ENCODE data around the gene THADA.
"Not testable (repeated sequence)": the region's sequence is repeated elsewhere in the genome, so short reads cannot be mapped to it uniquely, and the experiment has no call there.

THADA gene

DNA sequence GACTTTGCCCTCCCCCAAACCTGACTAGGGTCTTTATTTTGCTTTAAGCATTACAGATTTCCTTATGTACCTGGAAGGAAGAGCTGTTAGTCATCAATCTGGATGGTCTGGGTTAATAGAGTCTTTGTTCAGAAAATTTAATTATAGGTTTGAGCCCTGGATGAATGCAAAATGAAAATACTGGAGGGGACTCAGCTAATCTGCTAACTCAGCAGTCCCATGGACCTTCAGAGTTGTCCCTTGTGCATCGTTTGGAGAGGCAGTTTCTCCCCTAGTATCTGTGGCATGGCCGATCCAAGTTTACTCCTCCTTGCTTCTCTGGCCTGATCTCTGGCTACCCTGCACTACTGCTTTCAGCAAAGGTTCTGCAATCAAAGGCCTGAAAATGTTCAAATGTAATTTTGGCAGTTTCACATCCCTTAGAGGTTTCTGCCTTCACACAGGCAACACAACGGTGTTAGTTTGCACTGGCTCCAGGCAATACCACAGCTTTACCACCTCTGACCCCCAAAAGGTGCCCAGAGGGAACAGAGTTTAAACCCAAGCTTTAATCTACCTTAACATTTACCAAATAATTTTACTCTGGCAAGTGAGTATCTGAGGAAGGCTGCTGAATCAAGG lies 134.3 kb downstream of the THADA start:
- no peak for DNase-seq (ENCODE audit: low spot score)

DNA sequence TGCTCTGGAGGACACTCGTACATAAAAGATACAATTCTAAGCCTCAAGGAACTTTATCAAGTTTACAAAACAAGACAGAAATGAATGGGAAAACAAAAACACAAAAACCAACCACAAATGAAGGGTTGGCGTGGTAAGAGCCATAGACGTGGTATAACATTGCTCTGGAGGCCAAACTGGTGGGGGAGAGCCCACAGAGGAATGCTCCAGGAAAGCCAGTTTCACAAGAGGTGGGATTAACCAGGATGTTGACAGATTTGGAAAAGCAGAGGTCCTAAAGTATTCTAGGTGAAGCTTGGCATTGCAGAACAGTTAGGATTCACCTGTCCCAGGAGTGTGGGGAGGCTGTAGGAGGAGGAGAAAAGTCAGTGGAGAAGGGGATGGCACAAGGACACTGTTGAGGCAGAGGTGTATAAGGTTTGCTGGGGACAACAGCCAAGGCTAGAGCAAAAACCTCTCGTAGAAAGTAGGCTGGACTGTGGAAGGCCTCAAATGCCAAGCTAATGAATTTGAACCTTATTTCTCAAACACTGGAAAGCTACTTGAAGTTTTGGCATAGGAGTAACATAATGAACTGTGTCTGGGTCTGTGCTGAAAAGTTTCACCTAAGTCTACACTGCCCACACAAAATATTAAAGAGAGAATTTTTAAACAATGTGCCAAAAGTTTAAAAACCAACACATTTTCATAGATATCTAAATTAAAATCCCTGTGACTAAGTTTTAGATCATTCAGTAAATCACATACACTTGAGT lies 135.1 kb downstream of the THADA start:
- DNase-seq (ENCODE audit: low spot score) = no peak

DNA sequence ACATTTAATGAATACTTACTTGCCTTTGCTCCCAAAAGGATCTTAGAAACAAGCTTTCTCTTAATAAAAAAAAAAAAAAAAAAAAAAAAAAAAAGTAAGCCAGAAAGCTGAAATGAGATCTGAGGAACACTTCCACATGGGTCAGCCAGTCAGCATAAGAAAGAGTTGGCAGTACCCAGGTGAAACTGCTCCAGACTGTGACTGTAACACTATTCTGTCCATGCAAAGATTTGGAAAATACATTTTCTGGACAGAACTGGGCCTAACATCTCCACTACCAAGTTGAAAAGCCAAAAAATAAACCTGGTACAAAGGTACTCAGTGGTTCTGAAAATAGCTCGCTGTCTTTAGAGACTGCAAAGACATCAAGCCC lies 135.7 kb downstream of the THADA start:
- no peak for DNase-seq (ENCODE audit: low spot score)

DNA sequence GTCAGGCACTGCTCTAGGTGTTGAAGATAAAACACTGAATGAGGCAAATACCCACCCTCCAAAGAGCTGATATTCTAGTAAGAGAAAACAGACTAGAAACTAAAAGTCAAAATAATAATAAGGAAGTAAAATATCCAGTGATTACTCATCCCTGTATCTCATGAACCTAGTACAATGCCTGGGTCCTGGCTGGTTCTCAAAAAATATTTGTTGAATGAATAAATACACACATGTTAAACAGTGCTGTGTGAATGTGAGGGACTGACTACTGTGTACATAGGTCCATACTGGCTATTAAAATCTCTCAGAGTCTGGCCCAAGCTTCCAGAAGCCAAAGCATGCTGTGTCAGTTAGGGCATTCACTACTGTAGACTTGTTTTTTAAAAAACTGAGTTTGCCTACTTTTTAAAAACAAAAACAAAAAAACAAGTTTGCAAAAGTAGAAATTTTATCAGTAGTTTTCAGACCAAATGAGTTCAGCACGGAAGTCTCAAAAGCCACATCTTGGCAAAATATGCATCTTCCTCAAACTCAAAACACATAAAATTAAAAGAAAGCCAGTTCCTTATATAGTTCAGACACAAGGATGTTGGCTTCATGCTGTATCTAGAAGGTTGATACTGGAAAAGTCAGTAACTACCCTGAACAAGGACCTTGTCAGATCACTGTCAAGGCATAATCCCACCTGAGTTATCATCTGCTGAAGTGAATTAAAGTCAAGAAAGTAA lies 136.2 kb downstream of the THADA start:
- DNase-seq (ENCODE audit: low spot score) = no peak

DNA sequence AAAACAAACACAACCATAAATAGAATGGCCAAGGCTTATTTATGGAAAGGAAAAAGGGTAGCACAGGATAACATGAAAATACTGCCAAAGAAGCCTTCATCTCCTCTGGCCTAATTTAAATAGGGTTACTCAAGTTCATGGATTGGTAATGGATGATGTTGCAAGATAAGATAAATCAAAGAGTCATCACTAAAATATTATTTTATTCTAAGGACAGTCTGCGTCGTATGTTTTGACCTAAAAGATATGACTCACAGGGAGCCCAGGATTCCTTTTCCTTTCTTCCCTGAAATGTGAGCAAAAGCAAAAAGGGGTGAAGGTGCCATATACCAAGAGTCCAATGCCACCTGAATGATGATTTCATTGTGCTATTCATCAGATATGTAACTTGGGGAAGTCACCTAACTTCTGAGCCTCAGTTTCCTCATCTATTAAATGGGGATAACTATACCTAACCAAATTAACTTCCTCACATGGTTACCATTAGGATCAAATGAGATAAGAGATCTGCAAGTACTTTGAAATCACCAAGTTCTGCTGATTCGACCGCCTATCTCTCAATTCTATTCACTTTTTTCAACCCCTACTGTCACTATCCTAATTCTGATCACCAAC lies 137.7 kb downstream of the THADA start:
- DNase-seq (ENCODE audit: low spot score) = no peak

DNA sequence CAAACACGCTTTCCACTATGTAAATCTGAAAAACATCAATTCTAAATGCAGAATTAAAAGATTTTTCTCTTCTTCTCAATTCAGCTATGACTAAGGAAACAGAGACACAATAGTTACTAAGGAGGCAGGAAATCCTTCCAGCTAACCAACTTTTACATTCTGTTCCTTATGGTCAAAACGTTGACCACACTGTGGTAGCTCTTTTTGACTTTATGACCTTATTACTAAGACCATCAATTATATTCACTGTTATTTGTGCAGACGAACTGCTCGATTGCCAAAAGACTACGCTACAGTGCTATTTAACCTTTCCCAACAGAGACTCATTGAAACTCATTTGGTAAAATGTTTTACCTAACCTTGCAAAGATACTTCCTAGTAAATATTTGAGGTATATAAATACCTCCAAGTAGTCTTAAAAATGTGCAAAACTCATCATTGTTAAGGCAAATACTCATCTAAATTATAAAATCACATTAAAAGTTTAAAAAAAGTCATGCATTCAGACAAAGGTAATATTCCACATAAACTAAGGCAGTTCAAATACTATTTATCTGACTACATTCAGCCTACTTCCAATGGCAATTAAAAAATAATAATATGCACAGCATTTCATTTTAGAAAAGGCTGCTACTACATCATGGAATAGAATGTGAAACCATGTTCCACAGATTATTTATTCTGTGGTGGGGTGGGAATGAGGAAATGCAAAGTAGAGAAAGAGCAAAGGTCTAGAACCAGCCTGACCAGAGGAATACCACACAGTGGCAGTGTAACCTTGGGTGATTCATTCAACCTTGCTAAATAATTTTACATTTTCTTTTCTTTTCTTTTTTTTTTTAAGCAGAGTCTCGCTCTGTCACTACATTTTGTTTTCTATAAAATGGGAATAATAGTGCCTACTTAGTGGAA lies 139.9 kb downstream of the THADA start:
- no peak for DNase-seq (ENCODE audit: low spot score)

DNA sequence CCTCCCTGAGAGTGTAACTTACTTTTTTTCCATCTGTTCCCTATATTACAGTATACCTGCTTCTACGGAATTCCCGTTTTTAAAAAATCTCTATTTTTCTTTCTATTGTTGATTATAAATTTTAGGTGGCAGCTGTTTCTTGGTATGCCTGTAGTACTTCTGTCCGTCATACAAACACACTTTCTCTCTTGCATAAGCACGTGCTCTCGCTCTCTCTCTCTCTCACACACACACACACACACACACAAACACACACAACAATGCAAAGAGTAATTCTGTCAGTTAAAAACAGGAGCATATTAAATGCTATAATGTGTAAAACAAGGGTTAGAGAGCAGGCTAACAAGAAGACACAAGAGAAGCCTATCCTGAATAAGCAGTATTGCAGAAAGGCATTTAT lies 140.5 kb downstream of the THADA start:
- DNase-seq (ENCODE audit: low spot score) = no peak

DNA sequence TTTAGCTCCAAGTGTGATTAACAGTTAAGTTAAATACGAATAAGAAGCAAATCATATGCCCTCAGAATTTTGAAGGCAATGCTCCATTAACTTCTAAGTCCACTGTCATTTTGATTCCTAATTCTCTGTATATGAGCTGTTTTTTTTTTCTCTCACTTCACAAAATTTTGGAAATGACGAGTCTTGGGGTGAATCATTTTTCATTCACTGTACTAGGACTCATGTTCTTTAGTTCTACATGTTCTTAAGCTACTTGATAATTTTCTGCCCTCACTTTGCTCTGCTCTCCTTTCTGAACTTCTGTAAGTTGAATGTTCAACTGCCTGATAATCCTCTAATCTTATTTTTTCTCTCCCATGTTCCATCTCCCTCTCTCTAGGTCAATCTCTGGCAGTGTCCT lies 141.0 kb downstream of the THADA start:
- no peak for DNase-seq (ENCODE audit: low spot score)

DNA sequence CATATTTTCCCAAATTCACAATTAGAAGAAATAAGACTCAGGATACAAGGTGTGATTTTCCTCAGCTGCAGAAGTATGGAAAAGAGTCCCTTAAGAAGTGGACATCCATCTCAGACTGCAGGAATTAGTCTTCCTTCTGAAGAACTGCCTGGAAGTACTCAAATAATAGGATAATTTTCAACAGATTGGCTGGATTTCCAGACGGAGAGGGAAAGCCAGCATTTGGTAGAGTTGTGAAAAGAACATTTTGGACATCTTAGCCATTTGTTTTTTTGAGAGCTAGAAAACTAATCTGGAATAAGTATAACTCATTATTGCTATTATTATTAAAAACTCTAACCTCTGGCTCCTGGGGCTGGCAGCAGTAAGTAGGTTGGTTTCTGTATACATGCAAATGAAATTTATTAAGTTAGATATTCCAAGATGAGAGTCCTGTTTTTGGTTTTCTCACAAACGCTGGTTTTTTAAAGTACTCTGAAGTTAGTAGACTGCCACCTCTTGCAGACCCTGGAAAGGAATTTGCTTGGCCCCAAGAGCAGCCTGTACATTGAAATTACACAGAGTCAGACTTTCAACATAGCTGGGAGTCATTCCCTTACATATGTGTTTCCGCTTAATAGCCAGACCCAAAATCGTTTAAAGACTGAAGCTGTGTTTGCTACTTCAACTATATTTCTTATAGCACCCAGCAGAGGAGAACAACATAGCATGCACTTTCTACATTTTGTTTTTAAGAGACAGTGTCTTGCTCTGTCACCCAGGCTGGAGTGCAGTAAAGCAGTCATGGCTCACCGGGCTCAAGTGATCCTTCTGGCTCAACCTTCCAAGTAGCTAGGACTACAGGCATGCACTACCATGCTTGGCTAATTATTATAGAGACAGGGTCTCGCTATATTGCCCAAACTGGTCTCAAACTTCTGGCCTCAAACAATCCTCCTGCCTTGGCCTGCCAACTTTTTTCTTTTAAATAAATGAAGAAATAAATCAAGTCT lies 142.4 kb downstream of the THADA start:
- no peak for DNase-seq (ENCODE audit: low spot score)

DNA sequence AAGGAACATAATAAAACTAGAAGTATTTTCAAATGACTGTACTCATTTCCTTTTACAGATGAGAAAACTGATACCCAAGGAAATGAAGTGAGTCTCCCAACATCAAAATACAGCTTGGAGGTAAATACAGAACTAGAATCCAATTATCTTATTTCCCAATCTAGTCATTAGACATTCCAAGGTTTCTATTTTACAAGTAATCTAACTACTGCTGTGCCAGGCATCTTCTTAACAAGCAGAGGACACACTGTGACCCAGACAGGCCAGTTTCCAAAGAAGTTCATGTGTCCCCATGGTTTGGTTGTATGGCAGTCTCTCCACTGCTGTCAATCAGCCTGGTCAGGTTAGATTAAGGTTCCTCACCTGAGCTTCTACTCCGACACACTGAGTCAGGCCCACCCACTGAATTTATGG lies 143.5 kb downstream of the THADA start:
- no peak for DNase-seq (ENCODE audit: low spot score)

DNA sequence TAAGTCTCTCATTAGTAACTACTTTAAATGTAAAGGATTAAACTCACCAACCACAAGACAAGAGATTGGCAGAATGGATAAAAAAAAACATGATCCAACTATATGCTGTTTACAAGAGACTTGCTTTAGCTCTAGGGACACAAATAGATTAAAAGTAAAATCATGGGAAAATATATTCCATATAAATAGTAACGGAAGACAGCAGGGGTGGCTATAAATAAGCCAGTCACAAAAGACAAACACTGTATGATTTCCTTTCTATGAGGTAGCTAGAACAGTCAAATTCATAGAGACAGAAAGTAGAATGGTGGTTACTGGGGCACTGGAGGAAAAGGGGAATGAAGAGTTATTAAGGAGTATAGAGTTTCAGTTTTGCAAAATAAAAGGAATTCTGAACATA lies 145.2 kb downstream of the THADA start:
- DNase-seq (ENCODE audit: low spot score) = no peak

DNA sequence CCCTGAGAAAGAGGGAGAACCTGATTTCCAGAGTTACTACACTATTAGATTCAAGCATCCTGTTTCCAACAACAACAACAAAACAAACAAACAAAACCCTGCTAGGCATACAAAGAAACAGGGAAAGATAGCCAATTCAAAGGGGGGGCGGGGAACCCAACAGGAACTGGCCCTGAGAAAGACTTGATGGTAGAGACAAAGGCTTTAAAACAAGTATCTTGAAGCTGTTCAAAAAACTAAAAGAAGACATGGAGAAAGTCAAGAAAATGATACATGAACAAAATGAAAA lies 147.1 kb downstream of the THADA start:
- DNase-seq (ENCODE audit: low spot score) = no peak

DNA sequence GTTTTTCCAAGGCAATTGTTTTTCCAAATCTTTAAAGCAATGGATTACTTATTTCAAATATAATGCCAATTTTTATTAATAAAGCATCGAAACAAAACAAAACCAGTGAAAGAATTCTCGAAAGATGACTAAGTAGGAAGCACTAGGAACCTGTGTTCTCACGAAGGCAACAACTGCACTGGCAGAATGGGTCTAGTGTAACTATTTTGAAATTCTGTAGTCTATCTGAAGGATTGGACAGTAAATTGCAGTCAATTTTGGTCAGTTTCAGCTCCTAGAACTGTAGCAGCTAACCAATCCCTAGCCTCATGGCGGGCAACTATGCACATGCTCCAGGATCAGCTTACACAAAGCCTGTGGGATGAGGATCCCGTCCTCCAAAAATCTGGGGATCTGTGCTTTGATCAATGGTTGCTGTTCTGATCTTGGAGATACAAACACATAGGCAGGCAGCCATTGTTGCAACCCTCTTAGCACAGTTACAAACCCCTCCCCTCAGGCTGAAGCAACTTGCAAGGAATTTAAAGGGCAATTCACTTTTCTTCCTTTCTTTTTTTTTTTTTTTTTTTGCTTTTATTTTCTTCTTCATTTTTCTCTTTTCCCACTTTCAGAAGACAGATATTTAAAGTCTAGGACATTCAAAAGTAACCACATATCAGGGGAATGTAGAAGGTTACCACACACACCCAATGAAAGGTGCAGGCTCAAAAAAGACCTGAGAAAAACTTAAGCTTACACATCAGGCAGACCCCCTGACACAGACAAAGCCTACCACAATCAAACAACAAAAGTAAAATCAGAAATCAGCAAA lies 147.6 kb downstream of the THADA start:
- DNase-seq (ENCODE audit: low spot score) = no peak

DNA sequence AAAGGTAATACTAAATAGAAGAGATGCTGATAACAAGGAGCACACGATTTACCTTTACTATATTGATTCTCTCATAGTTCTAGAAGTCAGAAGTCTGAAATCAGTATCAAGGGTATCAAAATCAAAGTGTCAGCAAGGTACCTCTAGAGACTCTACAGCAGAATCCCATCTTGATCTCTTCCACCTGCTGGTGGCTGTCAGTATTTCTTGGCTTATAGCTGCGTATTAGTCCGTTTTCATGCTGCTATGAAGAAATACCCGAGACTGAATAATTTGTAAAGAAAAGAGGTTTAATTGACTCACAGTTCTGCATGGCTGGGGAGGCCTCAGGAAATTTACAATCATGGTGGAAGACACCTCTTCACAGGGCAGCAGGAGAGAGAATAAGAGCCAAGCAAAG lies 149.1 kb downstream of the THADA start:
- not testable (repeated sequence) for DNase-seq (ENCODE audit: low spot score)

DNA sequence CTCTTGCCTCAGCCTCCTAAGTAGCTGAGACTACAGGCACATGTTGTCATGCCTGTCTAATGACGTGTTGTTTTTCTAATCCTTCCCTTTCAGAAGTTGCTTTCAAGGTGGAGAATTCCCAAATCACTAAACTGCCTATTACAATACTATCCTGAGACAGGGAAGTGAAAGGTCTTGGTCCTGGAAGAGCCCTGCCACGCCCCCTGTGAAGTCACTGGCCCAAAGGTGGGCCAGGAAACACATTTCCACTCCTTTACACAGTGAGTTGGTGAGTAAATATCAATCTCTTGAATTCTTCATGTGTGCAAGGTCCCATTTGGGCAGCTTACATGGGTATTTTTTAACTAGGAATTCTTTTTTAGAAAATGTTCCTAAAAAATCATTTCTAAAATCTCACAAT lies 150.1 kb downstream of the THADA start:
- no peak for DNase-seq (ENCODE audit: low spot score)

DNA sequence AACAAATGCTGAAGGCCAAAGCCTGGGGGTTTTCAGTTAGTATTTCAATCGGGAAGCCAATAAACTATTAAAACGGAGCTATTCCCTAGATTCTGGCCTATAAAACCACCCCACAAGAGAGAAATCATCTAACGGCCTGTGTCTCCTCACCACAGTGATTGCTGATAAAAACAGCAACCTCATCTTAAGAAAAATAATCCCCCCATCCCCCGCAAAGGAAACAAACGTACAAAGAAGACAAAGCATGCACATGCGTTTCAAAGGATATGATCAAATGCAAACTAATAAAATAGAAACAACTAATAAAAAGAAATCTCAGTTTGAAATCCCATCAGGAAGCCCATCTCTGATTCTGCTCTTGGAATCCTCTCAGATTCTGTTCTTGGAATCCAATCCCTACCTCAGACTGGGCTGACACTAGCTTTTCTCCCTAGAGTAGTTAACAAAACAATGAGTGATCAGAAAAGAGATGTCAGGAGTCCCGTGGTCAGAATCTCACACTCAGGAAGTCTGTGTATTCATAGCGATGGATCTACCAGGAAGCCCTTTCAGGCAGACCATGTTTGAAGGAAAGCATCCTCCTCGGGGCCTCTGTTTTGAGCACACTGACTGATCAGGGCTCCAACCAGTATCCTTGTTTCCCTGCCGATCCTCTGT lies 150.7 kb downstream of the THADA start:
- DNase-seq (ENCODE audit: low spot score) = no peak

DNA sequence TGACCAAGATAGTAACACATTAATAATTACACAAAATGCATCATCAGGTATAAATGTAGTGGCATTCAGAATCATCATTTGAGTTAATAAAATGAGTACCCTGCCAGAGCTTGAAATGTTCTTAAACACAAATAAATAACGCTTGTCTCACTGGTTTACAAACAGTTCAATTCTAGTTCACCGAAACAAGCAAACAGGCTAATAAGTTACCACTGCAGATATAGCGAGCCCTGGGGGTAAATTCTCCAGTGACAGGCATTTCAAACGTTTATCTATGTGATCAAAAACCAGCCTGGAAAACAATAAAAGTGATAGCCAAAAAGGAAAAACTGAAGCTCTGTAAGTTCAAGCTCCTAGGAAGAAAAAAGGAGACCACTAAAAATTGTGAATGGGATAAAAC lies 152.6 kb downstream of the THADA start:
- no peak for DNase-seq (ENCODE audit: low spot score)

DNA sequence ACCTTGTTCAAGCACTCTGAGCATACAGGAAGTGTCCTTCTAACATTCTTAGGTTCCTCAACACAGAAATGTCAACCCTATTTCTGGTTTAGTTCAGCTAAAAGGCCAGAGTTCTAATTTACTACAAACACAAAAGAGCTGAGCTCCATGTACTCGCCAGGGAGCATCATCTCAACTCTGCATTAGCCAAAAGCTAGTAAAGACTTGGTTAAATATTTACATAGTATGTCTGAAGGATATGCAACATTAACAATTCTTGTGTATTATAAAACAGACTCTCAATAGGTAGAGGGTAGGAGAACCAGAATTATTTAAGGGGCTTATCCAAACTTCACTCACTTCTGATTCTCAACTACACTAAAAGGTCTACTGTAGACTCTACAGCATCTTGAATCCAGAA lies 154.6 kb downstream of the THADA start:
- no peak for DNase-seq (ENCODE audit: low spot score)

DNA sequence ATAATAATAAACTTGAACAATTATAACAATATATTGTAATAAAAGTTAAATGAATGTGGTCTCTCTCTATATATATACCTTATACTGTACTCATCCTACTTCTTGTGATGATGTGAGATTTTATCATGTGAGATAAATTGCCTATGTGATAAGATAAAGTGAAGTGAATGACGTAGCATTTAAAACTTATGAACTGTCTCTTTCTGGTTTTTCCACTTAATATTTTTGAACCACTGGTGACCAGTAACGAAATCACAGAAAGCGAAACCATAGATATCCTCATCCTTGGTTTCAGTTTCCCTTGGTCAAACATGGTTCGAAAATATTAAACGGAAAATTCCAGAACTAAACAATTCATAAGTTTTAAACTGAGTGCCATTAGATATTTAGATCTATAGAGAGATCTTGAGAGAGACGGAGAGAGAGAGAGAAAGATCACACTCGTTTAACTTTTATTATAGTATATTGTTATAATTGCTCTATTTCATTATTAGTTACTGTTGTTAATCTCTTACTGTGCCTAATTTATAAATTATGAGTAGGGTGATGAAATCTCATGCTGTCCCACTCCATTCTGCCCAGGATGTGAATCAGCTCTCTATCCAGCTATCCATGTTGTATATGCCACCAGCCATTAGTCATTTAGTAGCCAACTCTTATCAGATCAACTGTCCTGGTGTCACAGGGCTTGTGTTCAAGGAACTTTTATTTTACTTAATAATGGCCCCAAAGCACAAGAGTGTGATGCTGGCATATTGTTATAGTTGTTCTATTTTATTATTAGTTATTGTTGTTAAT lies 156.8 kb downstream of the THADA start:
- DNase-seq (ENCODE audit: low spot score) = no peak
